Ishikawa (cell line): ENCODE results near the gene CSF3R.

Source experiments
- CREB1 ChIP-seq: IDR thresholded peaks from 2 replicates; pipeline ENCODE4 v1.6.1; 2012; ENCODE audit warnings: low read depth
- EGR1 ChIP-seq: IDR thresholded peaks from 2 replicates; pipeline ENCODE4 v1.6.1; 2012
- EP300 ChIP-seq: IDR thresholded peaks from 2 replicates; pipeline ENCODE4 v1.6.1; 2012; ENCODE audit warnings: borderline replicate concordance
- MAX ChIP-seq: IDR thresholded peaks from 2 replicates; pipeline ENCODE4 v1.6.1; 2012
- REST ChIP-seq: IDR thresholded peaks from 2 replicates; pipeline ENCODE4 v1.6.1; 2012; ENCODE audit warnings: low read depth, mild to moderate bottlenecking
- TAF1 ChIP-seq: IDR thresholded peaks from 2 replicates; pipeline ENCODE4 v1.6.1; 2012; ENCODE audit warnings: low read depth, mild to moderate bottlenecking
- YY1 ChIP-seq: IDR thresholded peaks from 2 replicates; pipeline ENCODE4 v1.6.1; 2012; ENCODE audit warnings: low read depth

- TF ChIP-seq TAF1 (no peak), EGR1 (no peak), EP300 (no peak), CREB1 (no peak), YY1 (no peak), REST (no peak), MAX (no peak)
Observed at GRCh38 chr1:36525166-36525565, 42.5 kb upstream of the CSF3R start.
